Keratinocyte (primary cell): ENCODE measurements around the gene LAP3.

Source experiments
- CTCF ChIP-seq, 3 experiments: IDR thresholded peaks in 1 of 3; conservative IDR thresholded peaks in 1 of 3; optimal IDR thresholded peaks in 1 of 3; 2 replicates in 2 of 3; 3 replicates in 1 of 3; pipeline versions ENCODE3 to v1.5.1; 2011; ENCODE audit warnings: low read length in 3 of 3, mild to moderate bottlenecking in 3 of 3, moderate library complexity in 2 of 3, control low read depth in 1 of 3, inconsistent platforms in 1 of 3; ENCODE audit not compliant: insufficient read depth in 2 of 3; ENCODE audit errors: extremely low read depth in 1 of 3
- EZH2 ChIP-seq: IDR thresholded peaks from one replicate; pipeline ENCODE4 v1.6.1; 2012; ENCODE audit warnings: inconsistent platforms, mild to moderate bottlenecking, low read length, moderate library complexity

GRCh38 chr4:17531538-17532285 lies 45.3 kb upstream of the LAP3 start:
- TF ChIP-seq CTCF (optimal IDR thresholded peaks at IDR 0.05 in 1 of 3, IDR thresholded peaks at IDR 0.05 in 1 of 3, conservative IDR thresholded peaks at IDR 0.05 in 1 of 3; ENCODE audit: extremely low read depth in 1 of 3, insufficient read depth in 2 of 3, low read length in 3 of 3), result no peak
- no peak for TF ChIP-seq EZH2
